ENCODE data around the gene AOC1.

DNA sequence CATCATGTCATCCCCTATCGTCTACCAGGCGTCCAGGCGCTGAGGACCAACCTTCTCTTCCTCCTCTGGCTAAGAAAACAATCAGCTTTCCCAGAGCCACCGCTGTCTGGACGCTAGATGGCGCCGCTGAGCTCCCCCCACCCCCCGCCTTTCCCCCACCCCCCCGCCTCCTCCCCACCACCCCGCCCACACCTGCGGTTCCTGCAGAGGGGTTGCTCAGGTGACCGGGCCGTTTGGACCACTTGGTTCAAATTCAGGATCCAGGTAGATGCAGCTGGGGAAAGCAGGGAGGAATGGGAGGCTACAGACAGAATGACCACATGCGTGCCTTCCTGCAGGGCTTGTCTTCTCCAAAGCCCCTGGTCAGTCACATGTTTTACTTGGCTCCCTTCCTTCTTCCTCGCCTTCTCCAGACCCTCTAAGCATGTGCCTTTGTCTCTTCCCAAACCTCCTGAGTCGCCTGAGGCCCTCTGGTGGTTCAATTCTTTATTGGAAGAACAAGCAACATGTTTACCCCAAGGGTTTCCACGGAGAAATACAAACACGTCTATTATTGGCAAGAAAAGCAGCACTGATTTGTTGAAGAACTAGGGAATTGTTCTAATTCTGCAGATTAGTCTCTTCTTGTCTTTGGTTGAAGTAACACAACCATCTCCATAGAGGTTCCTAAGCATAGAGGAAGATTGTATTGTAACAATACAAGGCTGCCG is 24.7 kb downstream of the AOC1 start:
- TF ChIP-seq CTCF (IDR thresholded peaks at IDR 0.05) (peak; percentile 25 to 46 (median 45)), POLR2A (IDR thresholded peaks at IDR 0.05) (no peak)
